HuH-7.5 (cell line): Measurements from ENCODE around the gene SMIM20.

Source experiments
- DNase-seq: peaks from one replicate; pipeline ENCODE4 v3.0.0; 2011; ENCODE audit warnings: low spot score

The SMIM20 gene

GRCh38 chr4:25954293-25954904 is 40.4 kb downstream of the SMIM20 start:
- no peak for DNase-seq

DNA sequence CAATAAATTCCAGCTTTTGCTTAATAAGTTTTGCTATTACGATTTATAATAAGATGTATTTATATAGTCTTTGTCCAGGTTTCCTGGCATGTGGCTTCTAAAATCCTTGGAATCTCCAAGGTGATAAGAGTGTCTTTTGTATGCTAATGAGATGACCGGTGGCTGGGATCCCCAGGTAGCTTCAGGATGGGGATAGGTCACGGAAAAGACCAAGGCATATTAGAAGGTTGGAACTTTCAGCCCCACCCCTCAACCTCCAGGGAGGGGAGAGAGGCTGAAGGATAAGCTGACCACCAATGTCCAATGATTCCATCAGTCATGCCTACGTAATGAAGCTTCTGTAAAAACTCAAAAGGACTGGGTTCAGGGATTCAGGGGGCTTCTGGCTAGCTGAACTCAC is 41.7 kb downstream of the SMIM20 start:
- no peak for DNase-seq

DNA sequence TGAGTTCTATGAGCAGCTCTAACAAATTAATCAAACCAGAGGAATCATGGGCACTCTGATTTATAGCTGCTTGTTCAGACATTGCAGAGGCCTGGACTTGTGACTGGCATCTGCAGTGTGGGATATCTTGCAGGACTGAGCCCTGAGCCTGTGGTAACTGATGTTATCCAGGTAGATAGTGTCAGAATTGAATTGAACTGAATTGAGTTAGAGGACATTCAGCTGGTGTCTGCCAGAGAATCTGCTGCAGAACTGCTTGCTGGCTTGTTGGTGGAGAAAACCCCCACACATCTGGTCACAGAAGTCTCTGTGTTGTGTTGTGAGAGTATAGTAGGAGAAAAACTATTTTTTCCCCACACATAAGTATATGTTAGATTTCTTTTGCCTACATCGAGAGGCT is 42.2 kb downstream of the SMIM20 start:
- no peak for DNase-seq

- no peak for DNase-seq
Observed at GRCh38 chr4:25958110-25958509, 44.1 kb downstream of the SMIM20 start.

- no peak for DNase-seq
Observed at GRCh38 chr4:25962393-25962792, 48.4 kb downstream of the SMIM20 start.

- DNase-seq, result no peak
Observed at GRCh38 chr4:25965629-25966028, 51.6 kb downstream of the SMIM20 start.

GRCh38 chr4:25966171-25966570 is 52.2 kb downstream of the SMIM20 start:
- DNase-seq, result no peak

GRCh38 chr4:25969374-25970155 is 55.5 kb downstream of the SMIM20 start:
- DNase-seq, result no peak

DNA sequence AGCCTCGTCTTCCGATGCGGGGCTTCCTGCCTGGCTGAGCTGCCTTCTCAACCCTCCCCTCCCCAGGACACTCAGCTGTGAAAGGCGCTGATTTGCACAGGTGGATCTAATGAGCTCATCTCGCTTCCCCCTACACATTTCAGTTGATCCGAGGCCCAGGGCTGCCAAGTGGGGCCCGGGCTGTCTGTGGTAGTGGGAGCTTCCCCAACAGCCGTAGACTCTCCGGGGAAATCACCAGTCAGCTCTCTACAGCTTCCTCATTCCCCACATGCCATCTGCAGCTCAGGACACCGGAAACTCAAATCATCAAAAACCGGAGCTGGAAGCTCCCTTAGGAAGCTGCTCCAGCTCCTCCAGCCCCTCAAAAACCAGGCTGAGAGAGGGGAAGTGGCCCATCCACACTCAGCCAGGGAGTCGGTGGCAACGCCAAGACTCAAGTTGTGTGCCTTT is 56.2 kb downstream of the SMIM20 start:
- no peak for DNase-seq

GRCh38 chr4:25970691-25971432 is 56.8 kb downstream of the SMIM20 start:
- DNase-seq, result no peak

DNA sequence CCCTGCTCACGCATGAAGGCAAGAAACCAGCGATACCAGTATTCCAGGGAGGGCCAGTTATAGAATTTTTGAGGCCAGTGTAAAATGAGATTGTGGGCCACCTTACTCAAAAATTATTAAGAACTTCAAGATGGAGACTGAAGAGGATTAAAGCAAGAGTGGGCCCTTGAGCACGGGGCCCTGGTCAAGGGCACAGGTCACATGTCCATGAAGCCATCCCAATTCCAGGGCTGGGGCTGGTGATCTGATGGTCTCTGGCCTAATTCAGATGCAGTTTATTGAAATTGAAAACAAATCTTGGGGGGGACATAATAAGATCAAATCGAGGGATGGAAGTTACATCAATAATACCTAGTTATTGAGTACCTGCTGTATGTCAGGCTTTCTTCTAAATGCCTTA is 58.3 kb downstream of the SMIM20 start:
- DNase-seq, result no peak

- DNase-seq, result no peak
Observed at GRCh38 chr4:25972984-25973745, 59.1 kb downstream of the SMIM20 start.

DNA sequence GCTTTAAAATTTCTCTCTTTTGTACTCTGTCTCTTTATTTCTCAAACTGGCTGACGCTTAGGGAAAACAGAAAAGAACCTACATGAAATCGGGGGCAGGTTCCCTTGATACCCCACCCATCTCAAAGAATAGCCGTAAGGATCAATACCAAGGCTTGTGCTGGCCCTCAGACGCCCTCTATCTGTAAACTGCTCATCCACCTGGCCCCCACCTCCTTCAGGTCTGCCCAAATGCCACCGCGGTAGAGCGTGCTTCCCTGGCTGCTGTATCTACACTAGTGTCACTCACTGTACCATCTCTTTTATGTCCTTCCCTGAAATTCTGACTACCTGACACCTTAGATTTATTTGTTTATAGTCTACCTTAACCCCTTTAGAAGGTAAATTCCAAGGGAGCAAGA is 62.8 kb downstream of the SMIM20 start:
- no peak for DNase-seq

- DNase-seq, result no peak
Observed at GRCh38 chr4:25977397-25978170, 63.6 kb downstream of the SMIM20 start.

DNA sequence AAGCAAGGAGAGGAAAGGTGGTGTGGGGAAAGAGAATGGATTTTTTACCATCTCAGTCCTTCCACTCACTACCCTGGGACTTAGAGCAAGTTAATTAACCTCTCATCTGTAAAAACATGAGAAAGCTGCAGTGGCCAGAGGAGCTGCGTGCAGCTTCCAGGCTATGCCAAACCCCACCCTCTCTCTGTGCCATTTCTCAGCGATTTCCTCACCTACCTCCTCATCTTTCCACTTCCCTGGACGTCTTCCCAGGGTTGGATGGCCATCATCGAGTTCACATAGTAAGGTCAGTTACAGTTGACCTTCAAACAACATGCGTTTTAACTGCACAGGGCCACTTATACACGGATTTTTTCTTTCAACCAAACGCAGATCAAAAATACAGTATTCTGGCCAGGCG is 64.3 kb downstream of the SMIM20 start:
- DNase-seq, result no peak
